BLaER1 (cell line): ENCODE data around the gene RTP5.
A peak's percentile ranks its signal among the peaks of the same experiment; 100 is the strongest.

Experiments
- H3K27ac ChIP-seq: shearing (Covaris generic); formaldehyde crosslinking; 2 replicates; pipeline ENCODE4 v1.8.1; 2022
- H3K27me3 ChIP-seq: shearing (Covaris generic); formaldehyde crosslinking; 2 replicates; pipeline ENCODE4 v1.8.1; 2022
- H3K36me3 ChIP-seq: shearing (Covaris generic); formaldehyde crosslinking; 2 replicates; pipeline ENCODE4 v1.8.1; 2022
- H3K4me1 ChIP-seq: shearing (Covaris generic); formaldehyde crosslinking; 2 replicates; pipeline ENCODE4 v1.8.1; 2022
- H3K4me2 ChIP-seq: shearing (Covaris generic); formaldehyde crosslinking; 2 replicates; pipeline ENCODE4 v1.8.1; 2022
- H3K4me3 ChIP-seq: shearing (Covaris generic); formaldehyde crosslinking; 2 replicates; pipeline ENCODE4 v1.8.1; 2022
- H3K9ac ChIP-seq: shearing (Covaris generic); formaldehyde crosslinking; 2 replicates; pipeline ENCODE4 v1.8.1; 2022
- H3K9me3 ChIP-seq: shearing (Covaris generic); formaldehyde crosslinking; 2 replicates; pipeline ENCODE4 v1.8.1; 2022
- H4K20me1 ChIP-seq: shearing (Covaris generic); formaldehyde crosslinking; 2 replicates; pipeline ENCODE4 v1.8.1; 2022
- Cebpa-rat ChIP-seq: shearing (Covaris generic); IDR thresholded peaks from 2 replicates; pipeline ENCODE4 v1.8.1; 2022

Gene RTP5

DNA sequence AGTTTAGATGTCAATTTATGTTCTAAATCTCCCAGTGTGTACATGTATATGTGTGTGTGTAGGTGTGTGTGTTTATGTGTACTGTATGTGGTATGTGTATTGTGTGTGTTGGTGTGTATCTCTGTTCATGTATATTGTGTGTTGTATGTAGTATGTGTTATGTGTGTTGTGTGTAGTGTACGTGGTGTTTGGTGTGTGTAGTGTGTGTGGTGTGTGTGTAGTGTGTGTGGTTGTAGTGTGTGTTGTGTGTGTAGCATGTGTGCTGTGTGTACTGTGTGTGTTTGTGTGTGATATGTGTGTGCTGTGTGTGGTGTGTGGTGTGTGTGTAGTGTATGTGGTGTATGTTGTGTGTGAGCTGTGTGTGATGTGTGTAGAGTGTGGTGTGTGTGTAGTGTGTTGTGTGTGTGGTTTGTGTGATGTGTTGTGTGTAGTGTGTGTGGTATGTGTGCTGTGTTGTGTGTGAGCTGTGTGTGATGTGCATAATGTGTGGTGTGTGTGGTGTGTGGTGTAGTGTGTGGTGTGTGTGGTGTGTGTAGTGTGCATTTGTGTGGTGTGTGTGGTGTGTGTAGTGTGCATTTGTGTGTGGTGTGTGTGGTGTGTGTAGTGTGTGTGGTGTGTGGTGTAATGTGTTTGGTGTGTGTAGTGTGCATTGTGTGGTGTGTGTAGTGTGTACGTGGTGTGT lies 5.2 kb upstream of the RTP5 start:
- H3K9me3 ChIP-seq: no peaks in the 10 kb centered on the region
- no peaks in the 10 kb centered on the region for H4K20me1 ChIP-seq
- peaks cover 97% of the 10 kb centered on the region for H3K4me1 ChIP-seq
- no peak overlapping the region for H3K9ac ChIP-seq
- H3K27ac ChIP-seq: no peak overlapping the region
- no peak overlapping the region for H3K4me3 ChIP-seq
- peaks cover 16% of the 10 kb centered on the region for H3K27me3 ChIP-seq
- no peaks in the 10 kb centered on the region for H3K36me3 ChIP-seq
- peak overlapping the region; percentile 100 for H3K4me2 ChIP-seq
- TF ChIP-seq Cebpa-rat: no peak

DNA sequence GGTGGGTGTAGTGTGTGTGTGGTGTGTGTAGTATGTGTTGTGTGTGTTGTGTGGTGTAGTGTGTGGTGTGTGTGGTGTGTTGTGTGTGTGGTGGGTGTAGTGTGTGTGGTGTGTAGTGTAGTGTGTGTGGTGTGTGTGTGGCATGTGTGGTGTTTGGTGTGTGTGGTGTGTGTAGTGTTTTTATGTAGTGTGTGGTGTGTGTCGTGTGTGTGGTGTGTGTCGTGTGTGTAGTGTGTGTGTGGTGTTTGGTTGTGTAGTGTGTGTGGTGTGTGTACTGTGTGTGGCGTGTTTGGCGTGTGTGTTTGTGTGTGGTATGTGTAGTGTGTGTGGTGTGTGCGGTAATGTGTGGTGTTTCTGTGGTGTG lies 4.7 kb upstream of the RTP5 start:
- Histone ChIP-seq H3K9ac (no peak overlapping the region), H3K27me3 (peaks cover 16% of the 10 kb centered on the region), H3K4me3 (no peak overlapping the region), H3K9me3 (no peaks in the 10 kb centered on the region), H3K4me1 (peaks cover 99% of the 10 kb centered on the region), H4K20me1 (no peaks in the 10 kb centered on the region), H3K36me3 (no peaks in the 10 kb centered on the region), H3K27ac (no peak overlapping the region), H3K4me2 (peak overlapping the region; percentile 100)
- TF ChIP-seq Cebpa-rat: no peak

DNA sequence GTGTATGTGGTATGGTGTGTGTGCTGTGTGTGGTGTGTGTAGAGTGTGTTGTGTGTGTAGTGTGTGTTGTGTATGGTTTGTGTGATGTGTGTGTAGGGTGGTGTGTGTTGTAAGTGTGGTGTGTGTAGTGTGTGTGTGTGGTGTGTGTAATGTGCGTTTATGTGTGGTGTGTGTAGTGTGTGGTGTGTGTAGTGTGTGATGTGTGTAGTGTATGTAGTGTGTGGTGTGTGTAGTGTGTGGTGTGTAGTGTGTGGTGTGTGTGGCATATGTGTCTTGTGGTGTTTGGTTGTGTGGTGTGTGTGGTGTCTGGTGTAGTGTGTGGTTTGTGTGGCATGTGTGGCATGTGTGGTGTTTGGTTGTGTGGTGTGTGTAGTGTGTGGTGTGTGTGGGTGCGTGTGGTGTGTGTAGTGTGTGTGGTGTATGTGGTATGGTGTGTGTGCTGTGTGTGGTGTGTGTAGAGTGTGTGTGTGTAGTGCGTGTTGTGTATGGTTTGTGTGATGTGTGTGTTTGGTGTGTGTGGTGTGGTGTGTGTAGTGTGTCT lies 4.0 kb upstream of the RTP5 start:
- Histone ChIP-seq H3K4me1 (peaks cover 100% of the 10 kb centered on the region), H3K9ac (no peak overlapping the region), H3K27ac (no peak overlapping the region), H4K20me1 (no peaks in the 10 kb centered on the region), H3K27me3 (peaks cover 16% of the 10 kb centered on the region), H3K4me3 (no peak overlapping the region), H3K9me3 (no peaks in the 10 kb centered on the region), H3K36me3 (no peaks in the 10 kb centered on the region), H3K4me2 (peak overlapping the region; percentile 100)
- TF ChIP-seq Cebpa-rat: no peak

DNA sequence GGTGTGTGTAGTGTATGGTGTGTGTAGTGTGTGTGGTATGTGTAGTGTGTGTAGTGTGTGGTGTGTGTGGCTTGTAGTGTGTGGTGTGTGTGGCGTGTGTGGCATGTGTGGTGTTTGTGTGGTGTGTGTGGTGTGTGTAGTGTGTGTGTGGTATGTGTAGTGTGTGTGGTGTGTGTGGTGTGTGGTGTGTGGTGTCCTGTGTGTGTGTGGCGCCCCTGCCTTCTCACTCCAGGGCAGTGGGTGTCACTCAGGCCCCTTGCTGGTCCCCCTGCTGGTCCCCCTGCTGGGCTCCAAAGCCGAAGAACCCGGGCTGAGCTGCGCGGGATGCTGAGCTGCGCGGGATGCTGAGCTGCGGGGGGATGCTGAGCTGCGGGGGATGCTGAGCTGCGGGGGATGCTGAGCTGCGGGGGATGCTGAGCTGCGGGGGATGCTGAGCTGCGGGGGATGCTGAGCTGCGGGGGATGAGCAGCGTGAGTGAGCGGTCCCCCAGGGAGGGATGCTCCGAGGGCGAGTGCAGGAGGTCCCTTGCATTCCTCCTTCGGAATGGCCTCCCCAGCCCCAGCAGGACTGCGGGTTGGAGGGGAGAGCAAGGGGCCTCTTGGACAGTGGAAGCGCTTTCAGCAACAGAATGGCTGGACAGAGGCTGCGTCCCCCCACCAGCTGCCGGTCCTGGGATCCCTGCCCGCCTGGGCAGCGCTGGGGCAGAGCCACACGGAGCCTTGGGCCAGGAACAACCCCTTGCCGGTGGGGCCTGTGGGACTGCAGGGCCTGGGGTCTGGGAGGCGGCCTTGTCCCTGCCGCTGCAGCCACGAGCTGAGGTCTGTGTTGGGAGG lies 3.4 kb upstream of the RTP5 start:
- H3K27ac ChIP-seq: peak overlapping the region; percentile 56
- no peaks in the 10 kb centered on the region for H3K9me3 ChIP-seq
- H3K36me3 ChIP-seq: no peaks in the 10 kb centered on the region
- H4K20me1 ChIP-seq: no peaks in the 10 kb centered on the region
- no peak for TF ChIP-seq Cebpa-rat
- peaks cover 16% of the 10 kb centered on the region for H3K27me3 ChIP-seq
- H3K4me3 ChIP-seq: peak overlapping the region; percentile 36; the same call in 1 of the 2 replicates
- 0 out of 2 replicates have a peak overlapping the region, but pooled peaks have one; percentile 13 for H3K9ac ChIP-seq
- H3K4me2 ChIP-seq: peak overlapping the region; percentile 100
- H3K4me1 ChIP-seq: peaks cover 100% of the 10 kb centered on the region

DNA sequence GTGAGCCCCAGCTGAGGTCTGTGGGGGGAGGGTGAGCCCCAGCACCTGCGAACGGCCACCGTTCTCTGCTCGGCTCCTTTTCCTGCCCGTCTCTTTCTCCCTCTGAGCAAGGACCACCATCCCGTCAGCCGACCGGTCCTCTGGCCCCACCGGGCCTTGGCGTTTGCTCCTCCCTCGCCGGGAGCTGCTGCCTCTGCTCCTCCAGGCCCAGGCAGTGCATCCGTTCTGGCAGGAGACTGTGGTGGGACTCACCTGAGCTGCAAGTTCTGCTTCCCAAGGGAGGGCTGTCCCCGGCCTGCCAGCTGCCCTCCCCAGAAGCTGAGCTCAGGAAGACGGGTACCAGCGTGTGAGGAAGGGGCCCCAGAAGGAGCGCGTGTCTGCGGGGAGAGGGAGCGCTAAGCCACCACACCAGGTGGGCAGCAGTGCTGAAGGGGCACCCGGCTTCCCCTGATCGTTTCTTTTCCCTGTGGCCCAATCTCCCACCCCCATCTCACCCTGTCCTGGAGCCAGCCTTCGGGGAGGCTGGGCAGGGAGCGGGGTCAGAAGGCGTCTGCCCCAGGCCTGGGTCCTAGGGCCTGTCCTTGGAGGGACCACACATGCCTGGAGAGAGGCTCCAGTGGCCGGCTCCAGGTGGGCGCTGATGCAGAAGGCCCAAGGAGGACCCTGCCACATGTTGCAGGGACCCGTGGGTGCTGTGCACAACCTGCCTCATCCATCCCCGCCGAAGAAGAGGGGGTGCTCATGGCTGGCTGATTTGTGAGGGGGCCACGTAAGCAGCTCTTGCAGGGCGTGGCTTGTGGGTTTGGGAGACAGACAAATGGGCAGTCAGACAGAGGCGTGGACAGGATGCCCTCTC lies 2.5 kb upstream of the RTP5 start:
- H3K4me1 ChIP-seq: peaks cover 100% of the 10 kb centered on the region
- no peaks in the 10 kb centered on the region for H3K9me3 ChIP-seq
- peak overlapping the region; percentile 56 for H3K27ac ChIP-seq
- no peaks in the 10 kb centered on the region for H4K20me1 ChIP-seq
- no peaks in the 10 kb centered on the region for H3K36me3 ChIP-seq
- H3K9ac ChIP-seq: peak overlapping the region; percentile 13; the same call in 1 of the 2 replicates
- peaks cover 16% of the 10 kb centered on the region for H3K27me3 ChIP-seq
- no peak for TF ChIP-seq Cebpa-rat
- peak overlapping the region; percentile 100 for H3K4me2 ChIP-seq
- H3K4me3 ChIP-seq: peak overlapping the region; percentile 38; the same call in 1 of the 2 replicates

DNA sequence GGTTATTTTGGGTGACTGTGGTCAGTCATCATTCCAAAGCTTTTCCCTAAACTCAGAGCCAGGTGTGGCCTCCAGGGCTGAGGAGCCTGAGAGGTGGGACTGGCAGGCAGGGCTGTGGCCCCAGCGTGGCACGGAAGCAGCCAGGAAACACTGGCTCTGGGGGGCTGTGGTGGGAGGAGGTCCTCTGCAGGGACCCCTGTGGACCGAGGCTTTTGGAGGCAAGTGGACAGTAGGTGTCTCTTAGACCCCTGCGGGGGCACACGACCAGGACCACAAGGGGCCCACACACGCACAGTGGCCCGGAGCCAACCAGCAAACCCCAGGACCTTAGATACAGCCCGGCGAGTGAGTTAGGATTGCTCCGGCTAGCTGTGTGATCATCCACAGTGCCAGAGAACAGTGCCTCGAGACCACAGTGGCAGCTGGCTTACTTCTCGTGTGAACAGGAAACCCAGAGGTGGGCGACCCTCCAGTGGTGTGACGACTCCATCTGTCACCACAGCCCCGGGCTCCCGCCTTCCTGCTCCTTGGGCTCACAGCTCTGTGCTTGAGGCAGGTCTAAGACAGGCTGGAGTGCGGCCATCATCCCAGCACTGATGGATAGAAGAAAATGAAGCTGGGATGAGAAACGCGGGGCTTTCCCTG lies 1.6 kb upstream of the RTP5 start:
- peaks cover 100% of the 10 kb centered on the region for H3K4me1 ChIP-seq
- peak overlapping the region; percentile 100 for H3K4me2 ChIP-seq
- H3K27me3 ChIP-seq: peaks cover 15% of the 10 kb centered on the region

DNA sequence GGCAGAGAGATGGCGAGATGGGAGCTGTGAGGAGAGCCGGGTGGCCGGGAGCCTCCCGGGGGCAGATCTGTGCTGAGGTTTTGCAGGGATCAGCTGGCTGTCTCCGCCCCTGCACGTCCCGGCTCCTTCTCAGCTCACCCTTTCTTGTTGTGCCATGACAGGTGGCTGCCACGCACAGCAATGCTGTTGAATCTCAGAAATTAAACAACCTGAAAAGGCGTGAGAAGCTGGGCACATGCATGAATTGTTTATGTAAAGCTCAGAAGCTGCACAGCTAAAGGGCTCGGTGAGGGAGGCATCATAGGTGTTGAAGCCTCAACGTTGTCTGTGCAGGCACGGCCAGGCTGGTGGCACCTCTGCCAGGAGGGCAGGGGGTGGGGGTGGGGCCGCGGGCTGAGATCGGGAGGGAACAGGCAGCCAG lies 858 bp upstream of the RTP5 start:
- no peak overlapping the region for H3K27ac ChIP-seq
- H3K9ac ChIP-seq: no peak overlapping the region
- H3K36me3 ChIP-seq: no peaks in the 10 kb centered on the region
- H3K27me3 ChIP-seq: peaks cover 7% of the 10 kb centered on the region; the same call in 1 of the 2 replicates
- peaks cover under 1% of the 10 kb centered on the region for H3K9me3 ChIP-seq
- no peak overlapping the region for H3K4me3 ChIP-seq
- TF ChIP-seq Cebpa-rat: no peak
- H4K20me1 ChIP-seq: no peaks in the 10 kb centered on the region
- peaks cover 95% of the 10 kb centered on the region for H3K4me1 ChIP-seq
- H3K4me2 ChIP-seq: peak overlapping the region; percentile 100

More for the DNA sequence above, 1.6 kb upstream of the RTP5 start:
- no peaks in the 10 kb centered on the region for H3K36me3 ChIP-seq
- peak overlapping the region; percentile 38; the same call in 1 of the 2 replicates for H3K4me3 ChIP-seq
- TF ChIP-seq Cebpa-rat: no peak
- H3K9me3 ChIP-seq: no peaks in the 10 kb centered on the region
- H4K20me1 ChIP-seq: no peaks in the 10 kb centered on the region
- peak overlapping the region; percentile 65 for H3K9ac ChIP-seq
- peak overlapping the region; percentile 52; the same call in 1 of the 2 replicates for H3K27ac ChIP-seq

DNA sequence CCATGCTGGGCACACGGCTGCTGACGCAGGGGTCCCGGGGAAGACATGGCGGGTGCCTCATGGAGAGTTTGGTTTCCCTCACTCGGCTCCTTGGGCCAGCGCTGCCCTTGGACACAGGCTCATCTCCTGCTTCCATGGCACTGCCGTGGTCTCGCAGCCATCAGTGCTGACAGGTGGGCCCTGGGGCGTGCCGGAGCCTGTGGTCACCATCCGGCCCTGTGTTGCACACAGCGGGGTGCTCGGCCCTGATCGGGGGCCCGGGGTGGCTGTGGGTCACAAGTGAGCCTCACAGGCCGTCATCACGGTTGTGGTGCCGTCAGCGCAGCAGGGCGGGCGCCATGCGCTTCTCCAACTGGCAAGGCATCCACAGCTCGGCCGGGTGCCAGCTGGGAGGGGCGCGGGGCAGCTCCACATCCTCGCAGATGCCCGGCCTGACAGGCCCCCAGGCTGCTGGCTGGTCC lies 582 bp downstream of the RTP5 start:
- TF ChIP-seq Cebpa-rat: no peak
- H3K27me3 ChIP-seq: peaks cover 7% of the 10 kb centered on the region; the same call in 1 of the 2 replicates
- H3K4me1 ChIP-seq: peaks cover 93% of the 10 kb centered on the region

More for the DNA sequence above, 582 bp downstream of the RTP5 start:
- Histone ChIP-seq H3K36me3 (no peaks in the 10 kb centered on the region), H3K9ac (no peak overlapping the region; the same call in 1 of the 2 replicates), H3K27ac (peak overlapping the region; percentile 86; the same call in 1 of the 2 replicates), H3K4me3 (no peak overlapping the region), H3K9me3 (peaks cover 15% of the 10 kb centered on the region), H3K4me2 (peak overlapping the region; percentile 100), H4K20me1 (no peaks in the 10 kb centered on the region)
